GM21717 (cell line): Measurements from ENCODE around the gene CENATAC.
"Not testable (repeated sequence)": the region's sequence is repeated elsewhere in the genome, so short reads cannot be mapped to it uniquely, and the experiment has no call there.

Source experiments
- ATAC-seq: cut with Tn5 transposase; IDR thresholded peaks from one replicate; pipeline ENCODE4 v1.9.1; 2021; ENCODE audit warnings: mild to moderate bottlenecking, moderate library complexity; ENCODE audit not compliant: unreplicated experiment

CENATAC gene

GRCh38 chr11:118991486-118992038, 6.4 kb upstream of the CENATAC start:
- ATAC-seq: not testable (repeated sequence)

DNA sequence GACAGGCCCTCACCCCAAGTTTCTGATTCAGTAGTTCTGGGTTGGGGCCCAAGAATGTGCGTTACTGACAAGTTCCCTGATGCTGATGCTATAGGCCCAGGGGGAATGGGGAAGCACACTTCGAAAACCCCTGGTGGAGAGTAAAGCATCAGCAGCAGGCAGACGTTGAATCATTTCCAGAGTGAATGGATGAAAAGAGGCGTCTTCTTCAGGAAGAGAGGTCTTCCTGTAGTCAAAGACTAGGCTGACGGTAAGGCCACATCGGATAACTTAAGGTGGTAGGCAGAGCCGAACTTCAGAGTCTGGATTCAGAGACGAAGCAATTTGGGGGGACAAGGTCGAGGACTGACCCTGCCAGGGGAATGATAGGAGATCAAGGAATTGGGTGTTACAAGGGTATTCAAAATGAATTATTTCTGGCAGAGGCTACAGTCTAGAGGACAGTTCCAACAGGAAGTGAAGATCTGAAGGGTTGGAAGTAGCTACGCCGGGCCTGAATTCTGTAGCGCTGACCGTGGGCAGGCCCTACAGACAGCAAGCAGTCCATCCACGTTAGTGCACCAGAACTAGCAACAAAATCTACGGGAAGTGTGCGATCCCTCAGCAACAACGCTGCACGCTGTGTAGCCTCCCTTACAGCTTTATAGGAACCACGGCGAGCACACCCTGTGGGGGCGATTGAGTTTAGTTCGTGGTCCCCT, 862 bp upstream of the CENATAC start:
- ATAC-seq: peak; percentile 5

- ATAC-seq: no peak
Measured at GRCh38 chr11:118998388-118998717, 415 bp downstream of the CENATAC start.

DNA sequence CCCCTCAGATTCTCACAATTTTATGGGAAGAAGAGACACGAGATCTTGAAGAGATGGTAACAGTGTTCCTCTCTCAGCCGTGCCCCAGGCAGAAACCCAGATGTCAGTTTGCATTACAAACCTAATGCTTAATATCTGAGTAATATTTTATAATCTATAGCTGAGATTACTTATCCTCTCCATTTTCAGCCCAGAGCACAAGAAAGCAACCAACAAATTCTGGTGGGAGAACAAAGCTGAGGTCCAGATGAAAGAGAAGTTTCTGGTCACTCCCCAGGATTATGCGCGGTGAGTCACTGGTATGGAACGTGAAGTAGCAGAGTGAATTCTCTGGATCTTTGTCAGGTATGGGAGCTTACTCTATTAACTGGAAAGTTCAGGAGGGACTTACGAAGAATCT, 884 bp downstream of the CENATAC start:
- no peak for ATAC-seq

- ATAC-seq: no peak
Measured at GRCh38 chr11:119000906-119001305, 3.0 kb downstream of the CENATAC start.

DNA sequence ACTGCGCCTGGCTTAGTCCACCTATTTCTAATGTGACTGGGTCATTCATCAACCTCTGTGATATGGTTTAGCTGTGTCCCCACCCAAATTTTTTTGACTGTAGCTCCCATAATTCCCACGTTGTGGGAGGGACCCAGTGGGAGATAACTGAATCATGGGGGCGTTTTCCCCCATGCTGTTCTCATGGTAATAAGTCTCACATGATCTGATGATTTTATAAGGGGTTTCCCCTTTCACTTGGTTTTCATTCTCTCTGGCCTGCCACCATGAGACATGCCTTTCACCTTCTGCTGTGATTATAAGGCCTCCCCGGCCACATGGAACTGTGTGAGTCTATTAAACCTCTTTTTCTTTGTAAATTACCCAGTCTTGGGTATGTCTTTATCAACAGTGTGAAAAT, 8.7 kb downstream of the CENATAC start:
- ATAC-seq: no peak

DNA sequence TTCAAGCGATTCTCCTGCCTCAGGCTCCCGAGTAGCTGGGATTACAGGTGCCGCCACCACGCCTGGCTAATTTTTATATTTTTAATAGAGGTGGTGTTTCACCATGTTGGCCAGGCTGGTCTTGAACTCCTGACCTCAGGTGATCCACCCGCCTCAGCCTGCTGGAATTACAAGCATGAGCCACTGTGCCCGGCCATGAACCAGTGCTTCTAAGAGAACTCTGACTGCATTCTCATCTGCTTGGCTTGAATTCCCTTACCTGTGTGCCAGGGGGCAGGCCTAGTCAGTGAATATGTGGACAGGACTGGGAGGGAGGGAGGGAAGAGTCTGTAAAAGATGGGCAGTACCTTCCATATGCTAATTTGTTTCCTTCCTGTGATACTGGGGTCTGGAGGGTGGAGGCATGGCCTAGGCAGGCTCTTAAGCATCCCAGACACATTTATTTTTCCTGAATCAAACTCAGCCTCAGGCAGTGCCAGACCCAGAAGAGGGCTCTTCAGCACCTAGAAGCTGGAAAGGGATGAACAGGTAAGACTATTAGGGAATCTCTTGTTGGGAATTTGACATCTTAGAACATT, 13.6 kb downstream of the CENATAC start:
- ATAC-seq: no peak

DNA sequence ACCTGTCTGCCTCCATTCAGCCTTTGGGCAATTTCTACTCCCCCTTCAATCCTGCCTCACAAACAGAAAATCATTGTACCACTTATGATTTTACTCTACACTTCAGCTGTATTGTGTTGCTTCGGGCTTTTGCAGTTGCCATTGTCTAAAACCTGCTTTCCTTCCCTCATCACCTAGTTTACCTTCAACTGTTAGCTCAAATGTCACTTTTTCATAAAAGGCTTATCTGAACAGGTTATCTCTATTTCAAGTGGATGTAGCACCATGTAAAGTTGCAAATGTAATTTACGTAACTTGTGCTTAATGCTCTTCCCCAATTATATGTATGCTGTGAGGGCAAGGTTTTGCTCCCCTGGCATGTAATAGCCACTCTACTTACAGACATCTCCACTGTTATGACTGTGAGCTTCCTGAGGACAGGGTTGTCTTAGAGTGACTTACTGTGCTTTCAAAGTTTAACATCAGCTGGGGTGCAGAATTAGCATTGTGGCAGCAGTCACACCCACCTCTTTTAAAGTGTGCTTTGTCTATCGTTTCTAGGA, 14.8 kb downstream of the CENATAC start:
- no peak for ATAC-seq

DNA sequence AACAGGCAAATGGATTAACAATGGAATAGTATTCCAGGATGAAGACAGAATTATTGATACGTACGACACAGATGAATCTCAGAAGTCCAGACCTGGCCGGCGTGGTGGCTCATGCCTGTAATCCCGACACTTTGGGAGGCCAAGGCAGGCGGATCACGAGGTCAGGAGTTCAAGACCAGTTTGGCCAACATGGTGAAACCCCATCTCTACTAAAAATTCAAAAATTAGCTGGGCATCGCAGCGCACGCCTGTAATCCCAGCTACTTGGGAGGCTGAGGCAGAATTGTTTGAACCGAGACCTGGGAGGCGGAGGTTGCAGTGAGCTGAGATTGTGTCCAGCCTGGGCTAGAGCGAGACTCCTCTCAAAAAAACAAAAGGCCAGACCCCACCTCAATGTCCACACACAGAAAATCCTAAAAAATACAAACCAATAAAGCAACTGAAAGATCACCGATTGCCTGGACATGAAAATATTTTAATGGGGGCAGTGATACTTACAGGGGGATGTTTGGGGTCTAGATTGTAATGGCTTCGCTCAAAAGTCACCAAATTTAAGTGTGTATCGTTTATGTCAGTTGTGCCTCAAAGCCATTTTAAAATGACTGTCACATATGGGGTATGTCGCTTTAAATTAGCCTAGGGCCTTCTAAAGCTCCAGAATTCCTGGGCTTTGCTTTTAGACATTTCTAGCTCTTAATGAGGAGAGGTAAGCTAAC, 16.4 kb downstream of the CENATAC start:
- ATAC-seq: no peak

GRCh38 chr11:119015054-119015611, 17.2 kb downstream of the CENATAC start:
- no peak for ATAC-seq

DNA sequence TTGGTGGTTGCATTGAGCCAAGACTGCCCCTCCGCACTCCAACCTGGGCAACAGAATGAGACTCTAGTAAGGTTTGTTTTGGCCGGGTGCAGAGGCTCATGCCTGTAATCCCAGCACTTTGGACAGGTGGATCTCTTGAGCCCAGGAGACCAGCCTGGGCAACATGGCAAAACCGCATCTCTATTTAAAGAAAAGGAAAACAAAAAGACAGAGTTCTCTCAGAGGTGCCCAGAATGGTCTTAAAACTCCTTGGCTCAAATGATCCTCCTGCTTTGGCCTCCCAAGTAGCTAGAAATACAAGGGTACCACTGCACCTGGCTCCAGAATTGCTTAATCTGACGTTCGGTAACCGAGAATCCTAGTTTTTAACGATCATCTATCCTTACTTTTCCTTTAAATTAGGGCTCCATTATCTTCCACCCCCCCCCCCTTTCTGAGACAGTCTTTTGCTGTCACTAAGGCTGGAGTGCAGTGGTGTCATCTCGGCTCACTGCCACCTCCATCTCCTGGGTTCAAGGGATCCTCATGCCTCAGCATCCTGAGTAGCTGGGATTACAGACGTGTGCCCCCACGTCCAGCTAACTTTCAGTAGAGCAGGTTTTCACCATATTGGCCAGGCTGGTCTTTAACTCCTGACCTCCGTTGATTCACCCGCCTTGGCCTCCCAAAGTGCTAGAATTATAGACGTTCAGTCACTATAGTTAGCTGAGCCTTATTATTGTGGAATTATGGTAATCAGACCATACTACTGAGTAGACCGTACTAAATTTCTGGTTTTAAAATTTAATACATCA, 18.5 kb downstream of the CENATAC start:
- ATAC-seq: no peak

DNA sequence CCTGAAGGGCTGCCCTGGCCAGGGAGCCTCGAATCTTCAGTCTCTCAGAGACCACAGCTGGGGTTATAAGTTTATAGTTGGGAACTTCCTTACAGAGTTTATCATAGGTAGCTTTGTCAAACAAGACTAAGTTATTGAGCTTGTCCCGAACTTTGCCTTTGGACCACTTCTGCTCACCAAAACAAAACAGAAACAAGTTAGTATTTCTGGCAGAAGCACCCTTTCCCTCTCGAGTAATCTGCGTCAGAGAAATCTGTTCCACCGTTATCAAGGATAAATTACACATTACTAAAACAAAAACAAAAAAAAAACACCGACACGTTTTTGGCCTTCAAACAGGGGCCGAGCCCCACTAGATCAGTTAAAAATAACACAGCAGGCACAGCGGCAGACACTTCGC, 19.4 kb downstream of the CENATAC start:
- not testable (repeated sequence) for ATAC-seq

DNA sequence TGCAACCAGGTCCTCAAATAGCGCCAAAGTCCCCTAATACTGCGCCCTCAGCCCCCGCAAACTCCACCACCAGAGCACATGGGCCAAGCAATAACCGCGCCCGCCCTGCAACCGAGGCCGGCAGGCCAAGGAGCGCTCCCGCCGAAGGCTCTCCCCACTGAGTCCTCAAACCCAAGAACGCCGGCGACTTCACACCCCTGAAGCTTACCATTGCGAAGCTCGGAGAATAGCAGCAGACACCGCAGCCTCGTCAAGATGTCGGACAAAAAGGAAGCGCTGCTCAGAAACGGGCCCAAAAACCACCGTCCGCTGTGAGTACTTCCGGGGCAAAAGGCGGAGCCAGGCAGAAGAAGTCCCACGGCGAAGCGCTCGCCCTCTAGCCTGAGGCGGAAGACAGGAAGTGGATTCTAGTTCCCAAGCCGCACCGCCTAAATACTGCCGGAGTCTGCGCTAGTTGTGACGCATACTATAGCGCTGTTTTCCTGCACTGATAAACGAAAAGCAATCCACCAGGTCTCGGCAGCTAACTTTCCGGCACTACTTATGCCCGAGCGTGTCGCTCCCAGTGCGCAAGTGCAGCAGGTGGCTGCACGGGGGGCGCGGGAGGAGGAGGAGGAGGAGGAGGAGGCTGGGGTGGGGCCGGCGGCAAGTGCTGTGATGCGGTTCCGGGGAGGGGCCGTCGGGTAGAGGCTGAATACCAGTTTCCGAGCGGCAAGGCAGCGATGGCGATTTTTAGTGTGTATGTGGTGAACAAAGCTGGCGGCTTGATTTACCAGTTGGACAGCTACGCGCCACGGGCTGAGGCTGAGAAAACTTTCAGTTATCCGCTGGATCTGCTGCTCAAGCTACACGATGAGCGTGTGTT, 20.4 kb downstream of the CENATAC start, which contains the start of the genes RPS25 and TRAPPC4:
Gene RPS25 (minus strand): TSS at position 270 of the 865 bp plus-strand sequence. CDS start 59 bp downstream, at position 211.
Gene TRAPPC4 (plus strand): TSS at position 693 of the 865 bp plus-strand sequence. CDS start 30 bp downstream, at position 723.
- ATAC-seq: peak; percentile 81

- no peak for ATAC-seq
Measured at GRCh38 chr11:119019996-119020395, 22.1 kb downstream of the CENATAC start.

DNA sequence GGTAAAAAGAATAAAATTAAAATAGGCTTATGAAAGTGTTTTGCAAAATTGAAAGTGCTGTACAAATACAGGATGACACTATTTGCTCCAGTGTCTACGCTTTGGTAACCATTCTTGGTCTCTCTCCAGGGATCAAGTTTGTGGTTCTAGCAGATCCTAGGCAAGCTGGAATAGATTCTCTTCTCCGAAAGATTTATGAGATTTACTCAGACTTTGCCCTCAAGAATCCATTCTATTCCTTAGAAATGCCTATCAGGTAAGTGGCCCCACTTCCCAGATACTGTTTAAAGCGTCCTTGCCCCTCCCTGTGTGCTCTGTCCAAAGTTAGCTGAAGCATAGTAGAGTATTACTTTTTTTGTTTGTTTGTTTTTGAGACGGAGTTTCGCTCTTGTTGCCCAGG, 23.7 kb downstream of the CENATAC start:
- ATAC-seq: no peak

GRCh38 chr11:119023741-119024140, 25.8 kb downstream of the CENATAC start:
- ATAC-seq: no peak

GRCh38 chr11:119024430-119025098, 26.6 kb downstream of the CENATAC start:
- ATAC-seq: no peak

- no peak for ATAC-seq
Measured at GRCh38 chr11:119025099-119025473, 27.1 kb downstream of the CENATAC start.

GRCh38 chr11:119025541-119025940, 27.6 kb downstream of the CENATAC start:
- ATAC-seq: no peak
